ENCODE measurements around the gene OSBPL8. TPM values are rescaled to one million over a fixed set of nuclear protein-coding genes. Genes with fewer than 3 reads are reported as not detected.

The OSBPL8 gene
- total RNA-seq, 5 donors from 2014 or later (not counting 1 experiment from before 2014, with no cell fraction given): 122 to 152 (median 130) TPM

DNA sequence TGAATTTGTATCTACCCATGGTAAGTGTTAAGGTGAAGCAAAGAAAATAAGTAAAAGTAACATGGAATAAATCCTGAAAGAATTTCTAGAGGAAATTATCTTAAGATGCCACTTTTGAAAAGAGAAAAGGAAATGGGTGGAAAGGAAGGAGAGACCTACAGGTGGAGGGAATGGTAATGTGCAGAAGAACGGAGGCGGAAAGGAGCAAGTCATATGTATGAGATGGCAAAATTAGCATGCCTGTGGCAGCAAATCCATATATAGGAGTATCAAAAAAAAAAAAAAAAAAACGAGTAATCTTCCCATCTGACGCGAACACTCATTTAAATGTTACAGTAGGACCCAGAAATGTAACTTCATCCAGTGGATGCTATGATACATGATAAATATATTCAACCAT lies 23.0 kb downstream of the OSBPL8 start:
- WGBS (ENCODE audit: insufficient coverage): no CpG with 5 or more reads among the region's 5 CpGs
- Mint-ChIP-seq H3K27me3 (no peaks in the 10 kb centered on the region), H3K27ac (no peak overlapping the region), H3K9me3 (peaks cover 0 to 4% (median 0%) of the 10 kb centered on the region in 3 donors), H3K36me3 (peaks cover 38% of the 10 kb centered on the region), H3K4me3 (no peak overlapping the region), H3K4me1 (peaks cover 56 to 59% (median 58%) of the 10 kb centered on the region in 3 donors)
- Histone ChIP-seq H3K4me1 (ENCODE audit: control insufficient read depth in 1 of 2, extremely low read depth in 1 of 2, insufficient read depth in 2 of 2, low read length in 2 of 2) (peaks cover 4 to 16% of the 10 kb centered on the region in 2 experiments), H3K9me3 (no peaks in the 10 kb centered on the region), H3K4me3 (ENCODE audit: control insufficient read depth in 1 of 2, extremely low read depth in 1 of 2, low read length in 1 of 2) (no peak overlapping the region), H3K27me3 (replicated peaks in 1 of 2; ENCODE audit: control insufficient read depth in 2 of 2, extremely low read depth in 1 of 2, insufficient read depth in 2 of 2, low read length in 1 of 2) (no peaks in the 10 kb centered on the region), H3K27ac (ENCODE audit: low read length) (no peak overlapping the region), H3K36me3 (ENCODE audit: control insufficient read depth in 2 of 2, extremely low read depth in 1 of 2, insufficient read depth in 1 of 2, low read length in 1 of 2) (peaks cover 0 to 6% of the 10 kb centered on the region in 2 donors)
- ChIA-PET CTCF (interaction anchor here (0.7 kb wide), 2 partner anchors 18 to 190 kb away, joined by 3 to 8 read pairs; no protein-coding TSS in a partner anchor), POLR2A (no interaction called here)
- ATAC-seq (replicated peaks in 1 of 4): no peak
- DNase-seq: no peak

DNA sequence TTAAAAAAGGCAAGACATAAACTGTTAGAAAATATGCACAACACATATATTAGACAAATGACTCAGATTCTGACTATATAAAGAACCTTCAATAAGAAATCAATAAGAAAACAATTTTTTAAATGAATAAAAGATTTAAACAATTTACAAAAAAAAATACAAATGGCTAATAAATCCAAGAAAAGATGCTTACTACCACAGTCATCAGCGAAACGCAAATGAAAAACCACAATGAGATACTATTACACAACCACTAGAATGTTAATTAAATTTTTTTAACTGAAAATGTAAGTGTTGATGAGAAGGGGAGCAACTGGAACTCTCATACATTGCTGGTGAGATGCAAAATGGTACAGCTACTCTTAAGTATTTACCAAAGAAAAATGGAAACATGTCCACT lies 24.4 kb downstream of the OSBPL8 start:
- Mint-ChIP-seq H3K4me3 (no peak overlapping the region), H3K36me3 (peaks cover 49% of the 10 kb centered on the region), H3K9me3 (peaks cover 0 to 4% (median 0%) of the 10 kb centered on the region in 3 donors), H3K27me3 (no peaks in the 10 kb centered on the region), H3K4me1 (peaks cover 61 to 66% (median 64%) of the 10 kb centered on the region in 3 donors), H3K27ac (no peak overlapping the region)
- Histone ChIP-seq H3K36me3 (ENCODE audit: control insufficient read depth in 2 of 2, extremely low read depth in 1 of 2, insufficient read depth in 1 of 2, low read length in 1 of 2) (peaks cover 0 to 6% of the 10 kb centered on the region in 2 donors), H3K27me3 (replicated peaks in 1 of 2; ENCODE audit: control insufficient read depth in 2 of 2, extremely low read depth in 1 of 2, insufficient read depth in 2 of 2, low read length in 1 of 2) (no peaks in the 10 kb centered on the region), H3K4me1 (ENCODE audit: control insufficient read depth in 1 of 2, extremely low read depth in 1 of 2, insufficient read depth in 2 of 2, low read length in 2 of 2) (peaks cover 0 to 17% of the 10 kb centered on the region in 2 experiments), H3K27ac (ENCODE audit: low read length) (no peak overlapping the region), H3K9me3 (no peaks in the 10 kb centered on the region), H3K4me3 (ENCODE audit: control insufficient read depth in 1 of 2, extremely low read depth in 1 of 2, low read length in 1 of 2) (no peak overlapping the region)
- ATAC-seq (replicated peaks in 1 of 4) (no peak), DNase-seq (no peak)
- ChIA-PET CTCF (no interaction called here), POLR2A (no interaction called here)
- WGBS (ENCODE audit: insufficient coverage): no CpG with 5 or more reads among the region's 2 CpGs

DNA sequence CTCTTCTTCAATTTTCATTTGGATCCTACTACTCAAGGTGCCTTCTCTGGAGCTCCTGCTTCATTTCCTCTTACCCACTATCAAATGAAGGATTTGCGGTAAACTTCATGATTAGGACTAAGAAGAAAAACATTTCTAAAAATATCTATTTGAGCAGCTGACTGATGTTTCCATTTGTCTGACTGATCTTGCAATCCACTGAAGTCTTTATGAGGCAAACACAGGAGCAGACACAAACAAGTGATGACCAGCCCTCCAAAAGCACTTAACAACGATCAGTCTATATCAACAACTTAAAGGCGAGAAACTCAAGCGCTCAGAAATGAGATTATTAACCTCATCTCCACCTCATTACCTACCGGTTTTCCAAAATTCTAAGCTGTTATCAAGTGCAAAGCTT lies 26.2 kb downstream of the OSBPL8 start:
- no peaks in the 10 kb centered on the region for H3K27me3 ChIP-seq (replicated peaks in 1 of 2; ENCODE audit: control insufficient read depth in 2 of 2, extremely low read depth in 1 of 2, insufficient read depth in 2 of 2, low read length in 1 of 2)
- Mint-ChIP-seq H3K4me1 (peaks cover 63 to 66% (median 63%) of the 10 kb centered on the region in 3 donors), H3K9me3 (peaks cover 0 to 4% (median 0%) of the 10 kb centered on the region in 3 donors), H3K4me3 (no peak overlapping the region), H3K27ac (no peak overlapping the region), H3K36me3 (peaks cover 52% of the 10 kb centered on the region), H3K27me3 (no peaks in the 10 kb centered on the region)
- 93% methylated on average over 3 of the region's 5 CpGs for WGBS (ENCODE audit: insufficient coverage)
- H3K4me1 ChIP-seq (ENCODE audit: control insufficient read depth in 1 of 2, extremely low read depth in 1 of 2, insufficient read depth in 2 of 2, low read length in 2 of 2): peaks cover 0 to 16% of the 10 kb centered on the region in 2 experiments
- DNase-seq: no peak
- peaks cover 0 to 6% of the 10 kb centered on the region in 2 donors for H3K36me3 ChIP-seq (ENCODE audit: control insufficient read depth in 2 of 2, extremely low read depth in 1 of 2, insufficient read depth in 1 of 2, low read length in 1 of 2)
- no peak overlapping the region for H3K27ac ChIP-seq (ENCODE audit: low read length)
- H3K4me3 ChIP-seq (ENCODE audit: control insufficient read depth in 1 of 2, extremely low read depth in 1 of 2, low read length in 1 of 2): no peak overlapping the region
- no peak for ATAC-seq (replicated peaks in 1 of 4)
- POLR2A ChIA-PET: interaction anchor here in 1 of 2 donors (0.7 kb wide), 1 partner anchor 24 kb away, joined by 3 read pairs; no protein-coding TSS in a partner anchor
- CTCF ChIA-PET: interaction anchor here in 1 of 2 donors (0.6 to 1.0 kb wide), 2 partner anchors 21 to 77 kb away, joined by 3 read pairs; no protein-coding TSS in a partner anchor
- H3K9me3 ChIP-seq: no peaks in the 10 kb centered on the region

DNA sequence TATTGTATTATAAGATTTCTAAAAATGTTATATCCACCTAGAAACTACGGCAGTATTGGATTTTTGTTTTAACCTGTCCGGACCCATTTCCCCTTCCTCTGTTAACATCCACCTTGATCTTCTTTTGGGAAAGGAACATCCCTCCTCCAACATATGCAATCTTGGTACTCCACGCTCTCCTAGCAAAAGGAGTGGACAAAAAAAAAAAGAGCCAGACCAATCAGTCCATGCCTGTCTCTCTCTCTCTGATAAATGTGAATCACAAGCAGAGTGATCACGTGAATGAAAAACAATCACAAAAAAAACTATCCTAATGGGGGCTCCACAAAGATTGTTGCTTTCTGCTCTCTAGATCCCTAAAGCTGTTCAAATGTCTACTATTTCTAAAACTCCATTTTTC lies 27.1 kb downstream of the OSBPL8 start:
- no peak for ATAC-seq (replicated peaks in 1 of 4)
- Histone ChIP-seq H3K36me3 (ENCODE audit: control insufficient read depth in 2 of 2, extremely low read depth in 1 of 2, insufficient read depth in 1 of 2, low read length in 1 of 2) (peaks cover 0 to 6% of the 10 kb centered on the region in 2 donors), H3K27me3 (replicated peaks in 1 of 2; ENCODE audit: control insufficient read depth in 2 of 2, extremely low read depth in 1 of 2, insufficient read depth in 2 of 2, low read length in 1 of 2) (no peaks in the 10 kb centered on the region), H3K4me1 (ENCODE audit: control insufficient read depth in 1 of 2, extremely low read depth in 1 of 2, insufficient read depth in 2 of 2, low read length in 2 of 2) (peaks cover 0 to 17% of the 10 kb centered on the region in 2 experiments), H3K9me3 (no peaks in the 10 kb centered on the region), H3K27ac (ENCODE audit: low read length) (no peak overlapping the region), H3K4me3 (ENCODE audit: control insufficient read depth in 1 of 2, extremely low read depth in 1 of 2, low read length in 1 of 2) (no peak overlapping the region)
- Mint-ChIP-seq H3K4me1 (peaks cover 66 to 70% (median 67%) of the 10 kb centered on the region in 3 donors), H3K27ac (no peak overlapping the region), H3K4me3 (no peak overlapping the region), H3K9me3 (peaks cover 0 to 4% (median 0%) of the 10 kb centered on the region in 3 donors), H3K27me3 (no peaks in the 10 kb centered on the region), H3K36me3 (peaks cover 57% of the 10 kb centered on the region)
- WGBS (ENCODE audit: insufficient coverage): 100% methylated on average over 2 of the region's 4 CpGs
- ChIA-PET CTCF (interaction anchor here in 1 of 2 donors (1.0 kb wide), 1 partner anchor 76 kb away, joined by 3 read pairs; no protein-coding TSS in a partner anchor), POLR2A (interaction anchor here in 1 of 2 donors (0.7 to 0.9 kb wide), 3 partner anchors 18 to 67 kb away, joined by 3 to 8 read pairs (median 3); no protein-coding TSS in a partner anchor)
- DNase-seq: no peak

DNA sequence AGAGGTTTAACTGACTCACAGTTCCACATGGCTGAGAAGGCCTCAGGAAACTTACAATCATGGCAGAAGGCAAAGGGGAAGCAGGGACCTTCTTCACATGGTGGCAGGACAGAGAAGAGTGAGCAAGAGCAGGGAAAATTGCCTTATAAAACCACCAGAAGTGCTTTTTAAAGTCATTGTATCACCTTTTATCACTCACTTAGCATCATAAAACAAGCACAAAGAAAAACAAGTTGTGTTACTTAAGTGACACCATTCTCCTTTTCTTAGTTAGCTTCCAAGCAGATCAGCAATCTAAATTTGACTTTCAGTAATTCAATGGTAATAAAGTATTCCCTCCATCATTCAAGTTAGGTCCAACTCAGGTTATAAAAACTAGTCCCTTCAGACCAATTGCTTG lies 28.5 kb downstream of the OSBPL8 start:
- POLR2A ChIA-PET: no interaction called here
- DNase-seq: no peak
- Histone ChIP-seq H3K27me3 (replicated peaks in 1 of 2; ENCODE audit: control insufficient read depth in 2 of 2, extremely low read depth in 1 of 2, insufficient read depth in 2 of 2, low read length in 1 of 2) (no peaks in the 10 kb centered on the region), H3K9me3 (no peaks in the 10 kb centered on the region), H3K36me3 (ENCODE audit: control insufficient read depth in 2 of 2, extremely low read depth in 1 of 2, insufficient read depth in 1 of 2, low read length in 1 of 2) (peaks cover 0 to 3% of the 10 kb centered on the region in 2 donors), H3K4me1 (ENCODE audit: control insufficient read depth in 1 of 2, extremely low read depth in 1 of 2, insufficient read depth in 2 of 2, low read length in 2 of 2) (peaks cover 0 to 19% of the 10 kb centered on the region in 2 experiments), H3K4me3 (ENCODE audit: control insufficient read depth in 1 of 2, extremely low read depth in 1 of 2, low read length in 1 of 2) (no peak overlapping the region), H3K27ac (ENCODE audit: low read length) (no peak overlapping the region)
- Mint-ChIP-seq H3K9me3 (peaks cover 0 to 4% (median 0%) of the 10 kb centered on the region in 3 donors), H3K36me3 (peaks cover 49% of the 10 kb centered on the region), H3K4me1 (peaks cover 58 to 66% (median 62%) of the 10 kb centered on the region in 3 donors), H3K4me3 (no peak overlapping the region), H3K27me3 (no peaks in the 10 kb centered on the region), H3K27ac (no peak overlapping the region)
- ATAC-seq (replicated peaks in 1 of 4): no peak
- CTCF ChIA-PET: interaction anchor here in 1 of 2 donors (0.6 kb wide), 1 partner anchor 10 kb away, joined by 3 read pairs; no protein-coding TSS in a partner anchor

DNA sequence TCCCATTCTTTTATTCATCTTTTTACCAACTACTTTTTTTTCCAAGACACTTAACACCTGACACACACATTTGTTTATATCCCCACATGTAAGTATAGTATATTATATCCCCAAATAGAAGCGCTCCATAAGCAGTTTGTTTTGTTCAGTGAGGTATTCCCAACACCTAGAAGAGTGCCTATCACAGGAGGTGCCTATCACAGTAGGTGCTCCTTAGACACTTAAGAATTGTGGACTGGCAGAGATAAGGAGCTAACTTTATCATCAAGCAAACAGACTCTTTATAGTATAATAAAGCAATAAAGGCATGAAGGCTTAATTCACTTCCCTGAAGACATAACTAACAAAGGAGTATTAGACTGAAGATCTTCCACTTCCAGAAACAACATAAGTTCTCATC lies 29.1 kb downstream of the OSBPL8 start:
- no peaks in the 10 kb centered on the region for H3K9me3 Mint-ChIP-seq
- H3K4me3 Mint-ChIP-seq: peak overlapping the region in 1 of 3 donors; percentile 0
- no peak overlapping the region for H3K27ac Mint-ChIP-seq
- H3K4me1 ChIP-seq (ENCODE audit: control insufficient read depth in 1 of 2, extremely low read depth in 1 of 2, insufficient read depth in 2 of 2, low read length in 2 of 2): peaks cover 0 to 19% of the 10 kb centered on the region in 2 experiments
- no peak overlapping the region for H3K27ac ChIP-seq (ENCODE audit: low read length)
- DNase-seq (no peak), ATAC-seq (replicated peaks in 1 of 4) (no peak)
- no peaks in the 10 kb centered on the region for H3K27me3 Mint-ChIP-seq
- ChIA-PET CTCF (interaction anchor here in 1 of 2 donors (0.6 kb wide), 1 partner anchor 10 kb away, joined by 3 read pairs; no protein-coding TSS in a partner anchor), POLR2A (interaction anchor here in 1 of 2 donors (0.7 kb wide), 1 partner anchor 187 kb away, joined by 3 read pairs; no protein-coding TSS in a partner anchor)
- H3K9me3 ChIP-seq: no peaks in the 10 kb centered on the region
- no CpG with 5 or more reads among the region's 1 CpG for WGBS (ENCODE audit: insufficient coverage)
- peaks cover 0 to 3% of the 10 kb centered on the region in 2 donors for H3K36me3 ChIP-seq (ENCODE audit: control insufficient read depth in 2 of 2, extremely low read depth in 1 of 2, insufficient read depth in 1 of 2, low read length in 1 of 2)
- no peak overlapping the region for H3K4me3 ChIP-seq (ENCODE audit: control insufficient read depth in 1 of 2, extremely low read depth in 1 of 2, low read length in 1 of 2)
- H3K27me3 ChIP-seq (replicated peaks in 1 of 2; ENCODE audit: control insufficient read depth in 2 of 2, extremely low read depth in 1 of 2, insufficient read depth in 2 of 2, low read length in 1 of 2): no peaks in the 10 kb centered on the region
- H3K4me1 Mint-ChIP-seq: peaks cover 58 to 65% (median 59%) of the 10 kb centered on the region in 3 donors
- peaks cover 47% of the 10 kb centered on the region for H3K36me3 Mint-ChIP-seq

All from T-cell (primary cell).